H9 (cell line): ENCODE results near the gene NPR1. TPM values are rescaled to one million over a fixed set of nuclear protein-coding genes. Genes with fewer than 3 reads are reported as not detected.
A peak's percentile ranks its signal among the peaks of the same experiment; 100 is the strongest.

Experiments
- DNase-seq: peaks from one replicate; pipeline ENCODE4 v3.0.0-alpha.2; 2017
- H2AFZ ChIP-seq: one replicate; pipeline ENCODE4 v1.6.1; 2013; ENCODE audit warnings: mild to moderate bottlenecking, low read length, control low read depth, moderate library complexity
- H2AK5ac ChIP-seq: 2 replicates; pipeline ENCODE4 v1.6.1; 2013; ENCODE audit warnings: low read length, control low read depth, mixed read lengths; ENCODE audit not compliant: insufficient read length
- H2BK120ac ChIP-seq: one replicate; pipeline ENCODE4 v1.6.1; 2013; ENCODE audit warnings: low read depth, mild to moderate bottlenecking, low read length, control low read depth, inconsistent platforms; ENCODE audit not compliant: poor library complexity, severe bottlenecking
- H2BK12ac ChIP-seq: 2 replicates; pipeline ENCODE4 v1.6.1; 2013; ENCODE audit warnings: low read length, control low read depth, mixed read lengths, low read depth; ENCODE audit not compliant: insufficient read length
- H2BK15ac ChIP-seq: 2 replicates; pipeline ENCODE4 v1.6.1; 2013; ENCODE audit warnings: low read depth, low read length, control low read depth
- H2BK20ac ChIP-seq: one replicate; pipeline ENCODE4 v1.6.1; 2013; ENCODE audit warnings: low read depth, mild to moderate bottlenecking, low read length, control low read depth, inconsistent platforms; ENCODE audit not compliant: poor library complexity, severe bottlenecking
- H2BK5ac ChIP-seq: 2 replicates; pipeline ENCODE4 v1.6.1; 2013; ENCODE audit warnings: low read length, control low read depth, mixed read lengths; ENCODE audit not compliant: insufficient read length
- H3K14ac ChIP-seq: 2 replicates; pipeline ENCODE4 v1.6.1; 2013; ENCODE audit warnings: low read length, control low read depth; ENCODE audit not compliant: insufficient read depth
- H3K18ac ChIP-seq: 2 replicates; pipeline ENCODE4 v1.6.1; 2013; ENCODE audit warnings: low read depth, mild to moderate bottlenecking, mixed read lengths, low read length, control low read depth; ENCODE audit not compliant: insufficient read length
- H3K23ac ChIP-seq: 2 replicates; pipeline ENCODE4 v1.6.1; 2013; ENCODE audit warnings: low read length, control low read depth, mixed read lengths, low read depth; ENCODE audit not compliant: insufficient read length
- H3K23me2 ChIP-seq: 2 replicates; pipeline ENCODE4 v1.6.1; 2013; ENCODE audit warnings: low read depth, mild to moderate bottlenecking, mixed read lengths, low read length, control low read depth; ENCODE audit not compliant: insufficient read length, poor library complexity, severe bottlenecking
- H3K27ac ChIP-seq: 2 replicates; pipeline ENCODE4 v1.5.1; 2013; ENCODE audit warnings: low read length, control low read depth, mixed read lengths, low read depth; ENCODE audit not compliant: insufficient read length
- H3K27me3 ChIP-seq: 2 replicates; pipeline ENCODE4 v1.6.1; 2013; ENCODE audit warnings: low read length, control low read depth, inconsistent platforms; ENCODE audit not compliant: insufficient read depth
- H3K4ac ChIP-seq: 2 replicates; pipeline ENCODE4 v1.6.1; 2013; ENCODE audit warnings: low read depth, mild to moderate bottlenecking, control low read depth, inconsistent platforms, low read length, moderate library complexity
- H3K4me1 ChIP-seq: 2 replicates; pipeline ENCODE4 v1.6.1; 2013; ENCODE audit warnings: low read length, control low read depth, inconsistent platforms; ENCODE audit not compliant: insufficient read depth
- H3K4me2 ChIP-seq: 2 replicates; pipeline ENCODE4 v1.6.1; 2013; ENCODE audit warnings: low read length, control low read depth, mixed read lengths; ENCODE audit not compliant: insufficient read length, insufficient read depth
- H3K56ac ChIP-seq: 2 replicates; pipeline ENCODE4 v1.6.1; 2013; ENCODE audit warnings: low read depth, mild to moderate bottlenecking, mixed read lengths, low read length, control low read depth; ENCODE audit not compliant: insufficient read length
- H3K79me1 ChIP-seq: 2 replicates; pipeline ENCODE4 v1.6.1; 2013; ENCODE audit warnings: low read depth, mild to moderate bottlenecking, moderate library complexity, low read length, control low read depth, inconsistent platforms; ENCODE audit not compliant: insufficient read depth, poor library complexity, severe bottlenecking
- H3K79me2 ChIP-seq: 2 replicates; pipeline ENCODE4 v1.6.1; 2013; ENCODE audit warnings: low read length, control low read depth, inconsistent platforms; ENCODE audit not compliant: insufficient read depth
- H3K9ac ChIP-seq: 2 replicates; pipeline ENCODE4 v1.6.1; 2013; ENCODE audit warnings: low read length, control low read depth, mixed read lengths; ENCODE audit not compliant: insufficient read length; ENCODE audit errors: extremely low read depth
- H3K9me3 ChIP-seq: one replicate; pipeline ENCODE4 v1.6.1; 2013; ENCODE audit warnings: low read depth, low read length, inconsistent platforms; ENCODE audit not compliant: control insufficient read depth
- H3T11ph ChIP-seq: one replicate; pipeline ENCODE4 v1.6.1; 2013; ENCODE audit warnings: mild to moderate bottlenecking, low read length, control low read depth, inconsistent platforms
- H4K20me1 ChIP-seq: one replicate; pipeline ENCODE4 v1.6.1; 2013; ENCODE audit not compliant: control insufficient read depth, insufficient read length, insufficient read depth
- H4K5ac ChIP-seq: 2 replicates; pipeline ENCODE4 v1.6.1; 2013; ENCODE audit warnings: low read depth, mild to moderate bottlenecking, mixed read lengths, low read length, control low read depth; ENCODE audit not compliant: insufficient read length
- H4K8ac ChIP-seq: replicated peaks from 2 replicates; pipeline ENCODE4 v1.6.1; 2013; ENCODE audit warnings: low read length, control low read depth, mixed read lengths, low read depth; ENCODE audit not compliant: insufficient read length
- H4K91ac ChIP-seq: 2 replicates; pipeline ENCODE4 v1.6.1; 2013; ENCODE audit warnings: low read depth, mild to moderate bottlenecking, moderate library complexity, mixed read lengths, low read length, control low read depth; ENCODE audit not compliant: insufficient read length
- H3K27ac Mint-ChIP-seq, 3 experiments: 2 replicates in 2 of 3; 3 replicates in 1 of 3; pipeline ENCODE4 v1.8.0; 2020 to 2021; ENCODE audit warnings: mixed read lengths in 3 of 3, mild to moderate bottlenecking in 1 of 3, moderate library complexity in 1 of 3
- H3K27me3 Mint-ChIP-seq: 2 replicates; pipeline ENCODE4 v1.8.0; 2021; ENCODE audit warnings: low read depth, mild to moderate bottlenecking, moderate library complexity, mixed read lengths
- H3K36me3 Mint-ChIP-seq, 3 experiments: 2 replicates in 2 of 3; 3 replicates in 1 of 3; pipeline ENCODE4 v1.8.0; 2020 to 2021; ENCODE audit warnings: low read depth in 3 of 3, mixed read lengths in 3 of 3; ENCODE audit not compliant: insufficient read depth in 1 of 3
- H3K4me1 Mint-ChIP-seq, 2 experiments: 2 replicates each; pipeline ENCODE4 v1.8.0; 2020; ENCODE audit warnings: mixed read lengths in 2 of 2
- H3K4me3 Mint-ChIP-seq, 2 experiments: 2 replicates in 1 of 2; 3 replicates in 1 of 2; pipeline ENCODE4 v1.8.0; 2020 to 2021; ENCODE audit warnings: mild to moderate bottlenecking in 2 of 2, mixed read lengths in 2 of 2, moderate library complexity in 1 of 2
- H3K9me3 Mint-ChIP-seq, 2 experiments: 2 replicates in 1 of 2; 3 replicates in 1 of 2; pipeline ENCODE4 v1.8.0; 2020; ENCODE audit warnings: mild to moderate bottlenecking in 2 of 2, mixed read lengths in 2 of 2, moderate library complexity in 1 of 2
- WGBS: extraction: QIAGEN DNeasy Blood & Tissue Kit; methylation state at CpG from one replicate; pipeline ENCODE4 v1.1.7; 2013; ENCODE audit warnings: missing lambda C conversion rate, low lambda C conversion rate, mixed read lengths; ENCODE audit not compliant: insufficient read length; ENCODE audit errors: extremely low coverage; 5-methylcytosine and 5-hydroxymethylcytosine counted together
- total RNA-seq: library from RNA; stranded (reverse); gene quantifications from 2 replicates; pipeline ENCODE4 v1.2.1, GENCODE V29; 2021
- TF ChIP-seq, protein P1 (sequence below): fragments of 200-600 bp; sonication (generic); conservative IDR thresholded peaks from 3 replicates; pipeline ENCODE4 v1.8.0; 2021; ENCODE audit warnings: antibody characterized with exemption, mild to moderate bottlenecking

The NPR1 gene
- total RNA-seq, 1 experiment from 2014 or later, result 8.6 TPM

DNA sequence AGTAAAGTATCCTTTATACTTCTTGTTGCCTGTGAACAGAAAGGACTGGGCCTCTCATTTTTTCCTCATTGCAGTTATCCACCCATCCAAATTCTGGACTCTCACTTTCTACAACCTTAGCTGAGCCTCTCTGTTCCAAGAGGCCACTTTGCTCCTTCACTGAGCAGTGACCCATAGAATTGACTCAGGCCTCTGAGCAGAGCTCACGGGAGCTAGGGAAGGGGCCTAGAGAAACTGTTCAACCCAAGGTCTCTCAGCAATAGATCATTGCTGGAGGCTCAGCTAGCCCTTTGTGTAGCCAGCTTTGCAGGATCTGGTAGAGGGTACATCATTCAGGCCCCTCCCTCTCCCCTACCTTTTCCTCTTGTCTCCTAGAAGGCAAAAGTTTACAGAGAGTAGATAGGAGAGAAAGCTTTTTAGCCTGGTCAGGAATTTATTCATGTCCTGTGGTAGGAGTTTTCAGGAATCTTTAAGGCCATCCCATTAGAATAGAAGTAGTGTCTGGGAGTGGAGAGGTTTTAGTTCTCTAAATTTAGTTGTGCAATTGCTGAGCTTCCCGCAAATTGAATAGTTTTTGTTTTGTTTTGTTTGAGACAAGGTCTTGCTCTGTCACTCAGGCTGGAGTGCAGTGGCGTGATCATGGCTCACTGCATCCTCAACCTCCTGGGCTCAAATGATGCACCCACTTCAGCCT is 56.1 kb downstream of the NPR1 start:
- no peaks in the 10 kb centered on the region for H3K23me2 ChIP-seq
- no peaks in the 10 kb centered on the region for H3K9me3 ChIP-seq
- H3K18ac ChIP-seq, result no peak overlapping the region
- H3K27ac Mint-ChIP-seq, result peak overlapping the region in 2 of 3 experiments; percentile 17 to 24; a peak in 3 of 7 replicates
- H3K56ac ChIP-seq, result no peak overlapping the region
- H3K14ac ChIP-seq, result no peak overlapping the region
- no peak overlapping the region for H4K91ac ChIP-seq
- H3K4me3 Mint-ChIP-seq, result no peak overlapping the region
- H3K4me1 ChIP-seq, result no peaks in the 10 kb centered on the region
- H3K9ac ChIP-seq, result no peak overlapping the region
- no peak overlapping the region for H2BK15ac ChIP-seq
- TF ChIP-seq, protein P1, sequence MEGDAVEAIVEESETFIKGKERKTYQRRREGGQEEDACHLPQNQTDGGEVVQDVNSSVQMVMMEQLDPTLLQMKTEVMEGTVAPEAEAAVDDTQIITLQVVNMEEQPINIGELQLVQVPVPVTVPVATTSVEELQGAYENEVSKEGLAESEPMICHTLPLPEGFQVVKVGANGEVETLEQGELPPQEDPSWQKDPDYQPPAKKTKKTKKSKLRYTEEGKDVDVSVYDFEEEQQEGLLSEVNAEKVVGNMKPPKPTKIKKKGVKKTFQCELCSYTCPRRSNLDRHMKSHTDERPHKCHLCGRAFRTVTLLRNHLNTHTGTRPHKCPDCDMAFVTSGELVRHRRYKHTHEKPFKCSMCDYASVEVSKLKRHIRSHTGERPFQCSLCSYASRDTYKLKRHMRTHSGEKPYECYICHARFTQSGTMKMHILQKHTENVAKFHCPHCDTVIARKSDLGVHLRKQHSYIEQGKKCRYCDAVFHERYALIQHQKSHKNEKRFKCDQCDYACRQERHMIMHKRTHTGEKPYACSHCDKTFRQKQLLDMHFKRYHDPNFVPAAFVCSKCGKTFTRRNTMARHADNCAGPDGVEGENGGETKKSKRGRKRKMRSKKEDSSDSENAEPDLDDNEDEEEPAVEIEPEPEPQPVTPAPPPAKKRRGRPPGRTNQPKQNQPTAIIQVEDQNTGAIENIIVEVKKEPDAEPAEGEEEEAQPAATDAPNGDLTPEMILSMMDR, result no peak
- H2AFZ ChIP-seq, result no peak overlapping the region
- H3K23ac ChIP-seq, result no peak overlapping the region
- H2BK120ac ChIP-seq, result no peak overlapping the region
- H4K8ac ChIP-seq, result no peak overlapping the region
- no peak for DNase-seq
- no peaks in the 10 kb centered on the region for H3K79me1 ChIP-seq
- no peak overlapping the region for H3K27ac ChIP-seq
- no peak overlapping the region for H3K4me2 ChIP-seq
- H3K9me3 Mint-ChIP-seq, result no peaks in the 10 kb centered on the region
- no peaks in the 10 kb centered on the region for H3K27me3 ChIP-seq
- no peaks in the 10 kb centered on the region for H3K27me3 Mint-ChIP-seq
- H3K4ac ChIP-seq, result no peak overlapping the region
- peaks cover 4% of the 10 kb centered on the region; the same call in 1 of the 2 replicates for H3K79me2 ChIP-seq
- H4K5ac ChIP-seq, result no peak overlapping the region
- peaks cover 17 to 24% of the 10 kb centered on the region in 2 experiments for H3K4me1 Mint-ChIP-seq
- H3T11ph ChIP-seq, result no peak overlapping the region
- peaks cover 12 to 38% (median 13%) of the 10 kb centered on the region in 3 experiments; a peak in 6 of 7 replicates for H3K36me3 Mint-ChIP-seq
- no peak overlapping the region for H2BK5ac ChIP-seq
- no CpG with 5 or more reads among the region's 3 CpGs for WGBS
- H2AK5ac ChIP-seq, result no peak overlapping the region
- no peaks in the 10 kb centered on the region for H4K20me1 ChIP-seq
- no peak overlapping the region for H2BK12ac ChIP-seq
- no peak overlapping the region for H2BK20ac ChIP-seq
